Hepatocyte (in vitro differentiated cells): ENCODE measurements around the gene CACNA1B.

Source experiments
- EZH2phosphoT487 ChIP-seq: fragments of 200-600 bp; sonication (generic); IDR thresholded peaks from one replicate; pipeline ENCODE4 v1.6.1; 2018; ENCODE audit warnings: antibody characterized with exemption, mild to moderate bottlenecking, low read depth, moderate library complexity; ENCODE audit not compliant: unreplicated experiment, severe bottlenecking
- TF ChIP-seq, protein P1 (sequence below): fragments of 200-600 bp; sonication (generic); IDR thresholded peaks from 2 replicates; pipeline ENCODE4 v1.5.1; 2016; ENCODE audit warnings: antibody characterized with exemption, mild to moderate bottlenecking; ENCODE audit not compliant: poor library complexity

DNA sequence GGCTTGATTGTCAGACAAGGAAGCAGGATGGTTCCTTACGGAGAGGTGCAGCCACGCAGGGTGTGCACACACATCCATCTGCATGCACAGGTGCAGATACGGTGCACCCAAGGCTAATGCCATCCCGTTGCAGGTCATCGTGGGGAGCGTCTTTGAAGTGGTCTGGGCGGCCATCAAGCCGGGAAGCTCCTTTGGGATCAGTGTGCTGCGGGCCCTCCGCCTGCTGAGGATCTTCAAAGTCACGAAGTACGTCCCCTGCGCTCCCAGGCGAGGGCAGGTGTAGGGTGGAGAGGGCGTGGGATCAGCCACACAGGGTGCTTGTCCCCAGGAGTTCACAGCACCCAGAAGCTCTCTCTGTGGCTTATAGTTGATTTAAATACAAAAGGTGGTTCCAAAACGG lies 106.4 kb downstream of the CACNA1B start:
- TF ChIP-seq, protein P1, sequence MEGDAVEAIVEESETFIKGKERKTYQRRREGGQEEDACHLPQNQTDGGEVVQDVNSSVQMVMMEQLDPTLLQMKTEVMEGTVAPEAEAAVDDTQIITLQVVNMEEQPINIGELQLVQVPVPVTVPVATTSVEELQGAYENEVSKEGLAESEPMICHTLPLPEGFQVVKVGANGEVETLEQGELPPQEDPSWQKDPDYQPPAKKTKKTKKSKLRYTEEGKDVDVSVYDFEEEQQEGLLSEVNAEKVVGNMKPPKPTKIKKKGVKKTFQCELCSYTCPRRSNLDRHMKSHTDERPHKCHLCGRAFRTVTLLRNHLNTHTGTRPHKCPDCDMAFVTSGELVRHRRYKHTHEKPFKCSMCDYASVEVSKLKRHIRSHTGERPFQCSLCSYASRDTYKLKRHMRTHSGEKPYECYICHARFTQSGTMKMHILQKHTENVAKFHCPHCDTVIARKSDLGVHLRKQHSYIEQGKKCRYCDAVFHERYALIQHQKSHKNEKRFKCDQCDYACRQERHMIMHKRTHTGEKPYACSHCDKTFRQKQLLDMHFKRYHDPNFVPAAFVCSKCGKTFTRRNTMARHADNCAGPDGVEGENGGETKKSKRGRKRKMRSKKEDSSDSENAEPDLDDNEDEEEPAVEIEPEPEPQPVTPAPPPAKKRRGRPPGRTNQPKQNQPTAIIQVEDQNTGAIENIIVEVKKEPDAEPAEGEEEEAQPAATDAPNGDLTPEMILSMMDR: no peak
- TF ChIP-seq EZH2phosphoT487: no peak
